Psoas muscle (tissue), 8 donors: ENCODE measurements around the gene LPIN1. TPM values are rescaled to one million over a fixed set of nuclear protein-coding genes. Genes with fewer than 3 reads are reported as not detected.
"Not testable (repeated sequence)": the region's sequence is repeated elsewhere in the genome, so short reads cannot be mapped to it uniquely, and the experiment has no call there.

Source experiments
- ATAC-seq, 4 donors: fragments of 200-7000 bp; cut with Tn5 transposase; one replicate each; pipeline ENCODE4 v1.9.1; 2020; ENCODE audit warnings: moderate library complexity in 3 of 4, mild to moderate bottlenecking in 2 of 4
- DNase-seq, 2 donors: peaks; one replicate each; pipeline ENCODE4 v3.0.0-alpha.2; 2020
- H3K27ac ChIP-seq: fragments of 200-600 bp; one replicate; pipeline ENCODE4 v1.8.0; 2022
- H3K27me3 ChIP-seq, 3 donors: fragments of 200-600 bp in 1 of 3; one replicate each; pipeline versions ENCODE4 v1.6.1 to v1.8.0; 2013 to 2022; ENCODE audit warnings: low read length in 2 of 3, mild to moderate bottlenecking in 2 of 3, moderate library complexity in 1 of 3; ENCODE audit not compliant: insufficient read depth in 3 of 3
- H3K36me3 ChIP-seq, 2 donors: fragments of 200-600 bp in 1 of 2; one replicate each; pipeline versions ENCODE4 v1.6.1 to v1.8.0; 2013 to 2022; ENCODE audit warnings: low read depth in 1 of 2, mild to moderate bottlenecking in 1 of 2, moderate library complexity in 1 of 2; ENCODE audit not compliant: insufficient read depth in 1 of 2
- H3K4me1 ChIP-seq: fragments of 200-600 bp; one replicate; pipeline ENCODE4 v1.8.0; 2022
- H3K4me3 ChIP-seq: fragments of 200-600 bp; one replicate; pipeline ENCODE4 v1.8.0; 2022; ENCODE audit warnings: mild to moderate bottlenecking
- H3K9me3 ChIP-seq: fragments of 200-600 bp; one replicate; pipeline ENCODE4 v1.8.0; 2022
- CTCF ChIP-seq: fragments of 200-600 bp; IDR thresholded peaks from one replicate; pipeline ENCODE4 v1.8.0; 2022; ENCODE audit warnings: antibody characterized with exemption
- WGBS, 3 donors: extraction: QIAGEN DNeasy Blood & Tissue Kit; methylation state at CpG; one replicate each; pipeline versions ENCODE4 v1.1.6 to v1.1.7; 2013; 5-methylcytosine and 5-hydroxymethylcytosine counted together
- intact Hi-C, 2 donors: fragments of 100-400 bp; cut with DNase I; formaldehyde crosslinking; loops; one replicate each; pipeline versions ENCODE4 v1.11.0 to v1.14.2; 2022
- polyA plus RNA-seq, 3 donors: library from polyadenylated mRNA; stranded (reverse); fragments of 200-250 nt; gene quantifications; one replicate each; pipeline ENCODE4 v1.2.3, GENCODE V29; 2013
- total RNA-seq, 4 donors: library from RNA; stranded (reverse); fragmentation: NEBNext Ultra II Directional in 2 of 4; extraction: Animal tissue kit (Norgen Biotek cat#: 25700) in 2 of 4; gene quantifications; one replicate each; pipeline versions ENCODE4 v1.2.1 to v1.2.4, GENCODE V29; 2021 to 2023
- donor health status: healthy with polysubstance abuse.
- donor health status: DM: no; HTN: no; CAD: no; lungs with moderate emphysema.
- donor health status: Bipolar disorder and iron deficiency.
- donor health status: healthy.
- donor health status: DM: yes; HTN: yes; CAD: no.
- donor health status: DM: no; HTN: no; CAD: no.
- donor health status: DM: no; HTN: no; CAD: no.
- donor health status: DM: yes; HTN: yes; CAD: no.

LPIN1 gene
- total and polyA plus RNA-seq, 7 donors: 82.0 to 382 (median 146) TPM

GRCh38 chr2:11812466-11813248 is 66.2 kb downstream of the LPIN1 start:
- H3K27ac ChIP-seq: no peak overlapping the region
- peaks cover 19% of the 10 kb centered on the region for H3K4me1 ChIP-seq
- H3K4me3 ChIP-seq: no peak overlapping the region
- H3K36me3 ChIP-seq: peaks cover 9 to 56% of the 10 kb centered on the region in 2 donors
- TF ChIP-seq CTCF: no peak
- H3K27me3 ChIP-seq: no peaks in the 10 kb centered on the region
- no peak for ATAC-seq
- no peak for DNase-seq
- WGBS, 3 donors: 94 to 97% (median 95%) methylated on average over 25 of the region's 25 CpGs
- H3K9me3 ChIP-seq: no peaks in the 10 kb centered on the region
- intact Hi-C loops: loop anchor here in 1 of 2 donors (1.0 kb wide), 1 partner anchor 15 kb away; no protein-coding TSS in a partner anchor

DNA sequence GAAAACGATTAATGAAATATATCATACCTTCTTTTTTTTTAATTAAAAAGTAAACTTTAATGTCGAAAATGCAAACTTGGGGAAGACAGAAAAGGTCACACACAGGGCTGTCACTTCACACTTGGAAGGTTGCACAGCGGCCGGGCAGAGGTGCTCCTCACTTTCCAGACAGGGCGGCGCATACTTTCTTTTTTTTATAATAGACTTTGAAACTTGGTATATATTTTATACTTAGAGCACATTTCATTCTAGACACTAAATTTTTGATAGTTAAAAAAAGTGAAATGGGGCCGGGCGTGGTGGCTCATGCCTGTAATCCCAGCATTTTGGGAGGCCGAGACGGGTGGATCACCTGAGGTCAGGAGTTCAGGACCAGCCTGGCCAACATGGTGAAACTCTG is 66.9 kb downstream of the LPIN1 start:
- Histone ChIP-seq H3K36me3 (peaks cover 9 to 55% of the 10 kb centered on the region in 2 donors), H3K4me1 (peaks cover 14% of the 10 kb centered on the region)
- ATAC-seq, H3K4me3 ChIP-seq, H3K9me3 ChIP-seq, intact Hi-C loops, DNase-seq, H3K27ac ChIP-seq, H3K27me3 ChIP-seq: not testable (repeated sequence)
- 94 to 97% (median 96%) methylated on average over 10 of the region's 10 CpGs for WGBS, 3 donors

DNA sequence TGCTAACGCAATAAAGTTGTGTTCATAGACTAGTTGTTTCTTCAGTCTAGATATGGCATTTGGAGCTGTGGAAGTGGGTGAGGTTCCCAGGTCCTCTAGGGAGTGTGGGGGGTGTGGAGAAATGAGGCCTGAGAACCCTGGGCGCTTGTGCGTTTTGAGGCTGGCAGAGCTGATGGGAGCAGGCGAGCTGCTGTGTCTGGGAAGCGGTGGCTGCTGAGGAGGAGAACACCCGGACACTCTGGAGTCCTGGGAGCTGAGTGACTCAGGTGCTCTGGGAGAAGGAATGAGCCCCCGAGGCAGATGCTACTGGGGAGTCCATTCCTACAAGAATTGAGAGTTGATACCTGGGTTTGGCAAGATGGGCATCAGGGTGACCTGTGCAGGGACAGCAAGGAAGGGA is 67.5 kb downstream of the LPIN1 start:
- Histone ChIP-seq H3K4me3 (no peak overlapping the region), H3K27ac (no peak overlapping the region), H3K4me1 (peaks cover 14% of the 10 kb centered on the region), H3K36me3 (peaks cover 10 to 57% of the 10 kb centered on the region in 2 donors), H3K27me3 (no peaks in the 10 kb centered on the region), H3K9me3 (no peaks in the 10 kb centered on the region)
- DNase-seq: no peak
- 89 to 95% (median 90%) methylated on average over 7 of the region's 7 CpGs for WGBS, 3 donors
- no peak for TF ChIP-seq CTCF
- intact Hi-C loops: no loop called here
- no peak for ATAC-seq

DNA sequence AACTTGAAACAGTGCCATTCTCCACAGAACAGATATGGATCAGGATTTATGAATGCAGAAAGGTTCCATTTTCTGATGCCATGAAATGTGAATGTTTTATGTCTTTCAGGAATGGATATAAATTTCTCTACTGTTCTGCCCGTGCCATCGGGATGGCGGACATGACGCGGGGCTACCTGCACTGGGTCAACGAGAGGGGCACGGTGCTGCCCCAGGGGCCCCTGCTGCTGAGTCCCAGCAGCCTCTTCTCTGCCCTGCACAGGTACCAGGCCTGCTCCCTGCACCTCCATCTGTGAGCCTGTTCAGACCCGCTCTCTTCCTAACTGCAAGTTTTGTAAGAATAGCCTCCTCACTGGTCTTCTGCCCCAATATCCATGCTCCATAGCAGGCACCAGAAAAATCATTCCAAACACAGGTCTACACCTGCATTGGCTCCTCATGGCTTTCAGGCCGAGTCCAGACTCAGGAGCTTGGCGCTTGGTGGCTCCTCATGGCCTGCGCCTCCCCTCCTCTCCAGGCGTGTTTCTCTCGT is 68.6 kb downstream of the LPIN1 start:
- ATAC-seq: no peak
- Histone ChIP-seq H3K9me3 (no peaks in the 10 kb centered on the region), H3K27ac (no peak overlapping the region), H3K27me3 (no peaks in the 10 kb centered on the region), H3K4me1 (peaks cover 9% of the 10 kb centered on the region), H3K36me3 (peaks cover 12 to 68% of the 10 kb centered on the region in 2 donors), H3K4me3 (no peak overlapping the region)
- TF ChIP-seq CTCF: no peak
- no peak for DNase-seq
- intact Hi-C loops: no loop called here
- WGBS, 3 donors: 94 to 98% (median 96%) methylated on average over 13 of the region's 13 CpGs

DNA sequence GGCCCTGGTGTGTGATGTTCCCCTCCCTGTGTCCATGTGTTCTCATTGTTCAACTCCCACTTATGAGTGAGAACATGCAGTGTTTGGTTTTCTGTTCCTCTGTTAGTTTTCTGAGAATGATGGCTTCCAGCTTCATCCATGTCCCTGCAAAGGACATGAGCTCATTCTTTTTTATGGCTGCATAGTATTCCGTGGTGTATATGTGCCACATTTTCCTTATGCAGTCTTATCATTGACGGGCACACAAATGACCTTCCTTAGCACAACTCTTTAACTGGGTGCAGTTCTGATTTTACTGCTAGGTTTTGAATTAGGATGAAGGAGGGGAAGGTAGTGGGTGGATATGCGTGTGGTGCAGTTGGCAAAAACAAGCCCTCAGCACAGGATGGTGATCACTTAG is 70.5 kb downstream of the LPIN1 start:
- intact Hi-C loops, H3K27ac ChIP-seq, H3K9me3 ChIP-seq, H3K4me3 ChIP-seq, DNase-seq, ATAC-seq, H3K27me3 ChIP-seq, H3K4me1 ChIP-seq: not testable (repeated sequence)
- peaks cover 12 to 81% of the 10 kb centered on the region in 2 donors for H3K36me3 ChIP-seq
- 96 to 98% (median 97%) methylated on average over 3 of the region's 3 CpGs for WGBS, 3 donors
